ENCODE data around the gene SPATA31A6. TPM values are rescaled to one million over a fixed set of nuclear protein-coding genes. Genes with fewer than 3 reads are reported as not detected.
"Not testable (repeated sequence)": the region's sequence is repeated elsewhere in the genome, so short reads cannot be mapped to it uniquely, and the experiment has no call there.

Gene SPATA31A6
- total RNA-seq (not detected), polyA plus RNA-seq (not detected)

GRCh38 chr9:42183359-42183758 is at the start of gene SPATA31A6:
Gene SPATA31A6, plus strand, starts transcription at chr9:42183659. Its CDS starts 29 bp downstream, at chr9:42183688.
- H3K36me3 ChIP-seq; intact Hi-C loops (cut with DNase I); H3K27ac ChIP-seq; ATAC-seq; H3K4me1 ChIP-seq; H3K27me3 ChIP-seq; H3K9me3 ChIP-seq; H3K4me3 ChIP-seq; FAIRE-seq: not testable (repeated sequence)
- WGBS, 2 donors = 74% methylated on average over 4 of the region's 5 CpGs; no CpG with 5 or more reads in 1 of the 2 donors
- peak in 1 of 6 donors; percentile 13 for DNase-seq

DNA sequence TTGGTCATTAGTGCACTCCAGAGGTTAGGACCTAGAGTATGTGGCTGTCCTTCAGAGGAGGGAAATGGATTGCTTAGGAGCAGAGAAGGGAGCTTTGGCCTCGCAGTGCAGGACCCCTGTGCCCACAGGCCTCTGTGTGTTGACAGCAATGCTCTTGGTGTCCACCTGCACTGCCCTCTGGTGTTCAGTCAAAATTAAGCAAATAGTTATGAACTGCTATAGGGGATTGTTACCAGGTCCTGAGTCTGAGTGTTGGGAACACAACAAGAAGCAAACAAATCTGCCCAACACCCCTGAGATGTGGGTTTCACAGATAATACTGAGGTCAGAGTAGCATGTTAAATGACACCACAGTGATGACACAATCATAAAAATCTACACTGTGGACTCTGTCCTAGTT is 23.2 kb upstream of the SPATA31A6 start:
- H3K9me3 ChIP-seq; H3K4me1 ChIP-seq; intact Hi-C loops (cut with DNase I); H3K36me3 ChIP-seq; ATAC-seq; H3K27me3 ChIP-seq; H3K4me3 ChIP-seq; H3K27ac ChIP-seq; DNase-seq; FAIRE-seq: not testable (repeated sequence)
- 25% methylated on average over 1 of the region's 1 CpG; no CpG with 5 or more reads in 1 of the 2 donors for WGBS, 2 donors

DNA sequence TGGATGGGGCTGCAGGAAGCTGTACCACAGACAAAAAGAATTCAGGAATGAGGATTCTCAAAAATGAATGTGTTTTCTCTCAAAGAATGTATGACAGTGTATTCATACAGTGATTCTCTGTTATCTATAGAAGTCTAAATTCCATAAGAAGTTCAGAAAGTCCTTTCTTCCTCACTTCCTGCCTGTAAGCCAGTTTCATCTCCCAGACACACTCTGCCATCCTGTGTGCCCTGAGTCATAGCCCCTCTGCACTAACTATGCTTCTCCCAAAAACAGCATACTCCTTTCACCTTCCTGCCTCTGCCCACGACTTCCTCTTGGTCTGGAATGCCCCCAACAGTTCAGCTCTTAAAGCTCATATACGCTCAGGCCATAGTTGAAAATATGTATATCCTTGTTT is 36.4 kb downstream of the SPATA31A6 start:
- H3K27me3 ChIP-seq; H3K9me3 ChIP-seq; H3K27ac ChIP-seq; H3K36me3 ChIP-seq; DNase-seq; intact Hi-C loops (cut with DNase I); H3K4me3 ChIP-seq; H3K4me1 ChIP-seq; FAIRE-seq; ATAC-seq: not testable (repeated sequence)
- WGBS, 2 donors = 44 to 50% methylated on average over 2 of the region's 2 CpGs

DNA sequence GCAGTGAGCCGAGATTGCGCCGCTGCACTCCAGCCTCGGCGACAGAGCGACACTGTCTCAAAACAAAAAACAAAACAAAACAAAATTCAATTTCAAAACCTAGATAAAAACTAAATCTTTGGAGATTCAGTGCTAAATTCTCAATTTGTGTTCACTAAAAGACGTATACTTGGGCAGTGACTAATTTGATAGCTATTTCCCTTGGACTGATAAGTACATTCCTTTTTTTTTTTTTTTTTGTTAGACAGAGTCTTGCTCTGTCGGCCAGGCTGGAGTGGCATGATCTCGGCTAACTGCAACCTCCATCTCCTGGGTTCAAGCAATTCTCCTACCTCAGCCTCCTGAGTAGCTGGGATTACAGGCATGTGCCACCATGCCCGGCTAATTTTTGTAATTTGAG is 39.8 kb downstream of the SPATA31A6 start:
- 85 to 92% methylated on average over 8 to 9 of the region's 10 CpGs for WGBS, 2 donors
- H3K27me3 ChIP-seq; H3K36me3 ChIP-seq; H3K9me3 ChIP-seq; H3K27ac ChIP-seq; FAIRE-seq; intact Hi-C loops (cut with DNase I); H3K4me1 ChIP-seq; H3K4me3 ChIP-seq; ATAC-seq; DNase-seq: not testable (repeated sequence)

DNA sequence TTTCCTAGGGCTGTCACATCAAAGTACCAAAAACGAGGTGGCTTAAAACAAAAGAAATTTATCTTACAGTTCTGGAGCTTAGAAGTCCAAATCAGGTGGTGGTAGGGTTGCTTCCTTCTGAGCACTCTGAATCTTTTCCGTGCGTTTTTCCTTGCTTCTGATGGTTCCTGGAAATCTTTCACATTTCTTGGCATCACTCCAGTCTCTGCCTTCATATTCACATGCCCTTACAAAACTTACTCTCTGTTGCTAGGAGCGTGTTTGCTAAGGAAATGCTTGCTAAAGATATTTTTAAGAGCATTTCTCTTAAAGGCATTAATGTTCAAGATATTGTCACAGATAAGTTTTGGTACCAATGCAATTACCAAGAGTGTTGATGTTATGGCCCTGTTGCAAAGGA is 49.6 kb downstream of the SPATA31A6 start:
- H3K27me3 ChIP-seq; ATAC-seq; H3K9me3 ChIP-seq; H3K36me3 ChIP-seq; FAIRE-seq; H3K4me3 ChIP-seq; intact Hi-C loops (cut with DNase I); DNase-seq; H3K4me1 ChIP-seq; H3K27ac ChIP-seq: not testable (repeated sequence)
- WGBS, 2 donors = 26 to 36% methylated on average over 4 of the region's 4 CpGs

DNA sequence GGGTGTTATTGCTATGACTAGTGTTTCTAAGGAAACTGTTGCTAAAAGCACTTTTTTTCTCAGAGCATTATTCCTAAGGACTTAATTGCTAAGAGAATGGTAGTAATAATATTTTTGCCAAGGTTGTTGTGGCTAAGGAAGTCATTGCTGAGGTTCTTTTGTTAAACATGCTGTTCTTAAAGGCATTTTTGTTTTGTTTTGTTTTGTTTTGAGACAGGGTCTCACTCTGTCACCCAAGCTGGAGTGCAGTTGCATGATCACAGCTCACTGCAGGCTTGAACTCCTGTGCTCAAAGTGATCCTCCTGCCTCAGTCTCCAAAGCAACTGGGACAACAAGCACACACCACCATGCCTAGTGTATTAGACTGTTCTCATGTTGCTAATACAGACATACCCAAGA is 51.2 kb downstream of the SPATA31A6 start:
- intact Hi-C loops (cut with DNase I); H3K27me3 ChIP-seq: not testable (repeated sequence)

GRCh38 chr9:42235352-42235991 is 52.0 kb downstream of the SPATA31A6 start:
- H3K36me3 ChIP-seq; H3K27ac ChIP-seq; H3K27me3 ChIP-seq; ATAC-seq; H3K4me1 ChIP-seq; FAIRE-seq; H3K4me3 ChIP-seq; DNase-seq; intact Hi-C loops (cut with DNase I); H3K9me3 ChIP-seq: not testable (repeated sequence)
- no CpG with 5 or more reads among the region's 1 CpG for WGBS, 2 donors

More for the DNA sequence above, 51.2 kb downstream of the SPATA31A6 start:
- H3K36me3 ChIP-seq, H3K4me3 ChIP-seq, H3K9me3 ChIP-seq, ATAC-seq, H3K4me1 ChIP-seq, DNase-seq, H3K27ac ChIP-seq, FAIRE-seq: not testable (repeated sequence)

GRCh38 chr9:42236097-42236496 is 52.6 kb downstream of the SPATA31A6 start:
- H3K27ac ChIP-seq; ATAC-seq; H3K4me3 ChIP-seq; intact Hi-C loops (cut with DNase I); DNase-seq; H3K9me3 ChIP-seq; FAIRE-seq; H3K27me3 ChIP-seq; H3K36me3 ChIP-seq; H3K4me1 ChIP-seq: not testable (repeated sequence)

DNA sequence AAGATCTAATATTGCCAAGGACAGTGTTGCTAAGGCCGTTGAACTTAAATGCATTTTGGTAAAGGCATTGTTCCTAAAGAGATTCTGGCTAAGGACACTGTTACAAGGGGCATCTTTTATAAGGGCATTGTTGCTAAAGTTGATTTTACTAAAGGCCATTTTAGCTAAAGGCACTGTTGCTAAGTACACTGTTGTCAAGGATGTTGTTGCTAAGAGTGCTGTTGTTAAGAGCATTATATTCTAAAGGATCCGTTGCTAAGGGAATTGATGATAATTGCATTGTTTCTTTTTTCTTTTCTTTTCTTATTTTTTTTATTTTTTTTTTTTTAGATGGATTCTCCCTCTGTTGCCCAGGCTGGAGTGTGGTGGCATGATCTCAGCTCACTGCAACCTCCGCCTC is 53.9 kb downstream of the SPATA31A6 start:
- H3K27me3 ChIP-seq; H3K9me3 ChIP-seq; intact Hi-C loops (cut with DNase I); H3K4me1 ChIP-seq; H3K27ac ChIP-seq; DNase-seq; H3K36me3 ChIP-seq; FAIRE-seq; H3K4me3 ChIP-seq; ATAC-seq: not testable (repeated sequence)
- WGBS, 2 donors = 71 to 76% methylated on average over 3 of the region's 3 CpGs

DNA sequence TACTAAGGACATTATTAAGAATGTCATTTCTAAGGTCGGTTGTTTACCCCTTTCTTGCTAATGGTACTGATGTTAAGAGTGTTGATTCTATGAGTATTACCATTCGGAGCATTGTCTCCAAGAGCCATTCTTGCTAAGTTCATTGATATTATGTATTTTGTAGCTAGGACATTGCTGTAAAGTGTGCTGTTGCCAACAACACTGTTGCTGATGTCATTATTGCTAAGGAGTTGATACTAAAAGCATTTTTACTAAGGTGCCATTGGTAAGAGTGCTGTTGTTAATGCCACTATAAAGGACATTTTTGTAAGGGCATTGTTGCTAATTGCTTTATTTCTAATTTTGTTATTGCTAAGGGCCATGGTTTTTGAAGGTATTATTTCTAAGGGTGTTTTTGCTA is 55.4 kb downstream of the SPATA31A6 start:
- H3K36me3 ChIP-seq; ATAC-seq; H3K9me3 ChIP-seq; DNase-seq; H3K4me3 ChIP-seq; FAIRE-seq; H3K27me3 ChIP-seq; intact Hi-C loops (cut with DNase I); H3K4me1 ChIP-seq; H3K27ac ChIP-seq: not testable (repeated sequence)
- WGBS, 2 donors = 66 to 77% methylated on average over 2 of the region's 2 CpGs
